SKM-1 treated with dmso at 0.1 percent for 144 hours (cell line): Measurements from ENCODE around the gene C4orf17.
A peak's percentile ranks its signal among the peaks of the same experiment; 100 is the strongest.

Source experiments
- DNase-seq: peaks from one replicate; lab custom pipeline; 2025; ENCODE audit not compliant: unreplicated experiment; lab: John Stamatoyannopoulos, UW

The C4orf17 gene

GRCh38 chr4:99536271-99536670, 25.4 kb downstream of the C4orf17 start:
- DNase-seq = no peak

GRCh38 chr4:99536848-99537247, 26.0 kb downstream of the C4orf17 start:
- no peak for DNase-seq

- no peak for DNase-seq
These were observed 26.9 kb downstream of the C4orf17 start for GRCh38 chr4:99537674-99538073.

- no peak for DNase-seq
These were observed 29.6 kb downstream of the C4orf17 start for GRCh38 chr4:99540277-99540939.

- no peak for DNase-seq
These were observed 42.1 kb downstream of the C4orf17 start for GRCh38 chr4:99552872-99553271.

GRCh38 chr4:99563310-99564186, 52.7 kb downstream of the C4orf17 start, which contains the start of gene TRMT10A:
Gene TRMT10A, minus strand, starts transcription at chr4:99564039. Its CDS starts 4,701 bp downstream, at chr4:99559338.
- DNase-seq = peak; percentile 94

- DNase-seq = no peak
These were observed 54.1 kb downstream of the C4orf17 start for GRCh38 chr4:99564921-99565320.

- DNase-seq = no peak
These were observed 61.1 kb downstream of the C4orf17 start for GRCh38 chr4:99571883-99572282.

GRCh38 chr4:99572527-99573240, 61.9 kb downstream of the C4orf17 start:
- no peak for DNase-seq

GRCh38 chr4:99573735-99574368, 63.0 kb downstream of the C4orf17 start:
- no peak for DNase-seq

GRCh38 chr4:99574530-99575324, 63.9 kb downstream of the C4orf17 start, which contains the start of gene MTTP:
Gene MTTP, plus strand, starts transcription at chr4:99574824. Its CDS starts 86 bp downstream, at chr4:99574910.
- DNase-seq = no peak

- DNase-seq = no peak
These were observed 67.9 kb downstream of the C4orf17 start for GRCh38 chr4:99578714-99579113.

GRCh38 chr4:99585516-99585915, 74.7 kb downstream of the C4orf17 start:
- no peak for DNase-seq

- DNase-seq = no peak
These were observed 75.5 kb downstream of the C4orf17 start for GRCh38 chr4:99586322-99586721.

GRCh38 chr4:99586797-99587196, 76.0 kb downstream of the C4orf17 start:
- DNase-seq = no peak

- no peak for DNase-seq
These were observed 76.5 kb downstream of the C4orf17 start for GRCh38 chr4:99587309-99587708.

- DNase-seq = no peak
These were observed 77.0 kb downstream of the C4orf17 start for GRCh38 chr4:99587803-99588202.

- no peak for DNase-seq
These were observed 80.9 kb downstream of the C4orf17 start for GRCh38 chr4:99591757-99592156.
